IPS DF 4.7 (cell line): ENCODE measurements around the gene PERP.

Source experiments
- DNase-seq: peaks from one replicate; pipeline ENCODE4 v3.0.0-alpha.2; 2013; ENCODE audit warnings: low spot score; ENCODE audit errors: extremely low read depth

The PERP gene

DNA sequence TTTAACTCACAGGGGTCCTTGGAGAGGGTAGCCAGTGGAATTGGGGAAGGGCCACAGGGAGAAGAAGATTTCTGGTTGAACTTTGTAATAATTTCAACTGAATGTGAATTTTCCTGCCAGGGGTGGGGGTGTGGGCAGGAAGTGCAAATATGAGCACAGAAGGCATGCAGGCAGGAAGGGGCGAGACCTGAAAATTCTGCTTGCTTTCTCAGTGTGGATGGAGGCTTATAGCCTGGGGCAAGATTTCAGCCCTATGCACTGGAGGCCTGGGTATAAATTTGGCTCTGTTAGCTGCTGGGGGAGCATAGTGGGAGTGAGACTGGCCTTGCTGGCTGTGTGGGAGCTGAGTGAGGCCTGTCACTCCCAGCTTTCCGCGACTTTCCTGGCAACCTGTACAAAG lies 54.4 kb downstream of the PERP start:
- DNase-seq = no peak

DNA sequence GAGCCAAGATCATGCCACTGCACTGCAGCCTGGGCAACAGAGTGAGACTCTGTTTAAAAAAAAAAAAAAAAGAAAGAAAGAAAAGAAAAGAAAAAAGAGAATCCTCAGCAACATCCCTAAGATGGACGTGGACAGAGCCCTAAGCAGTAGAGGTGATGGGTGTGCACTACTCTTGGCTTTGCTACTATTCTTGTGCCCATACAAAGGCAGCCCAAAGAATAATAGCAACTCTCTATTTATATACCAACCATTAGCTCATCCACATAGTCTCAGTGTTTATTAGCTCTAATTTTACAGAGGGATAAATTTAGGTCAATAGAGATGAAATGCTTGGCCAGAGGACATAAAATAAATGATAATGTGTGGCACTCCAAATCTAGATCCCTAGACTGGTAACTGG lies 62.2 kb downstream of the PERP start:
- no peak for DNase-seq

DNA sequence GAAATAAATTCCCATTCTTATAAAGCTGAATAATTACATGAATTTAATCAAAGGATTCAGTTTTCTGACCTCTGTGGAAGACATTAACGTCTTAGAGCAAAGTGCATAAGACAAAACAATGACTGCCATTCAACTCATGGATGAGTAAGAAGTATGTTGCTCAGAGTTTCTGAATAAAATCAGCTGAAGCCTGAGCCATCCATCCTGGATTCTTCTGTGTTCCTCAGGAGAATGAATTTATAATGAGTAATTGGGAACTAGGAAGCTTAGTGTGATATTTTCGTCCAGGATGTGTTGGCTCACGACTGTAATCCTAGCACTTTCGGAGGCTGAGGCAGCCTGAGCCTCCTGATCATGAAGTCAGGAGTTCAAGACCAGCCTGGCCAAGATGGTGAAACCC lies 62.8 kb downstream of the PERP start:
- DNase-seq = no peak
